ENCODE measurements around the gene RNF17.

DNA sequence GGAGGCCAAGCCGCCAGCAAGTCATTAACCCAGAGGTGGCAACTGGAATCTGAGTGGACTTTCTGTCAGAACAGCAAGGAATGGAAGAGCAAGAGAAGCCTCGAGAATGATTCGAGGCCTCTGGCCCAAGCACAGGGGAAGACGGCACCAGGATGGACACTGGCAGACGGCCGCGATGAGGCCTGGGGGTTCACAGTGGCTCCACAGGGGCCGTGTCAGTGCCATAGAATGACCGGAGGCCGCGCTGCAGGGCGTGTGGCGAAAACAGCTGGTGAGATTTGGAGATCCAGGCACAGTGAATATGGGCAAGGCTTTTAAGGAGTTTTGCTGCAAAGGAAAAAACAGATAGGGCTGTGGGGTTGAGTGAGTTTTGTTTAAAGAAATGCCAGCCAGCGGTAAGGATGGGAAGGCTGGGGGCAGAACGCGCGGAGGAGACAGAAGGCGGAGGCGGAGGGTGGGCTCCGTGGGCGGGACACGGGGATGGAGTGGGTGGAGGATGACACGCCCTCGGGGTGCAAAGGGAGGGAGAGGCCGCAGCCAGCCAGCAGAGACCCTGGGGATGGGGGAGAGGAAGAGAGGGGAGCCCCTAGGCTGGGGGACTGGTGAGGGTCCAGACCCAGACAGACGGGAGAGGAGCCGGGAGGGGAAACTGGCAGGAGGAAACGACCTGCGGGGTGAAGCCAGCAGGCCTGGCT is 130.5 kb downstream of the RNF17 start:
- TF ChIP-seq, protein P1, sequence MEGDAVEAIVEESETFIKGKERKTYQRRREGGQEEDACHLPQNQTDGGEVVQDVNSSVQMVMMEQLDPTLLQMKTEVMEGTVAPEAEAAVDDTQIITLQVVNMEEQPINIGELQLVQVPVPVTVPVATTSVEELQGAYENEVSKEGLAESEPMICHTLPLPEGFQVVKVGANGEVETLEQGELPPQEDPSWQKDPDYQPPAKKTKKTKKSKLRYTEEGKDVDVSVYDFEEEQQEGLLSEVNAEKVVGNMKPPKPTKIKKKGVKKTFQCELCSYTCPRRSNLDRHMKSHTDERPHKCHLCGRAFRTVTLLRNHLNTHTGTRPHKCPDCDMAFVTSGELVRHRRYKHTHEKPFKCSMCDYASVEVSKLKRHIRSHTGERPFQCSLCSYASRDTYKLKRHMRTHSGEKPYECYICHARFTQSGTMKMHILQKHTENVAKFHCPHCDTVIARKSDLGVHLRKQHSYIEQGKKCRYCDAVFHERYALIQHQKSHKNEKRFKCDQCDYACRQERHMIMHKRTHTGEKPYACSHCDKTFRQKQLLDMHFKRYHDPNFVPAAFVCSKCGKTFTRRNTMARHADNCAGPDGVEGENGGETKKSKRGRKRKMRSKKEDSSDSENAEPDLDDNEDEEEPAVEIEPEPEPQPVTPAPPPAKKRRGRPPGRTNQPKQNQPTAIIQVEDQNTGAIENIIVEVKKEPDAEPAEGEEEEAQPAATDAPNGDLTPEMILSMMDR (IDR thresholded peaks at IDR 0.05), result no peak
- TF ChIP-seq EZH2 (IDR thresholded peaks at IDR 0.05), result no peak

Measured in neural progenitor cell (in vitro differentiated cells).